IPS DF 6.9 (cell line): ENCODE data around the gene THAP5.
"Not testable (repeated sequence)": the region's sequence is repeated elsewhere in the genome, so short reads cannot be mapped to it uniquely, and the experiment has no call there.

Source experiments
- DNase-seq: peaks from one replicate; pipeline ENCODE4 v3.0.0-alpha.2; 2013; ENCODE audit warnings: low read depth, low spot score
- H3K27ac ChIP-seq: one replicate; pipeline ENCODE4 v1.5.1; 2013; ENCODE audit warnings: low read length, control low read depth
- H3K27me3 ChIP-seq: 2 replicates; pipeline ENCODE4 v1.6.1; 2013; ENCODE audit warnings: mild to moderate bottlenecking, low read length; ENCODE audit not compliant: control insufficient read depth, insufficient read depth
- H3K36me3 ChIP-seq: 2 replicates; pipeline ENCODE4 v1.6.1; 2013; ENCODE audit warnings: low read length; ENCODE audit not compliant: control insufficient read depth, insufficient read depth
- H3K4me1 ChIP-seq: 2 replicates; pipeline ENCODE4 v1.6.1; 2013; ENCODE audit warnings: low read length; ENCODE audit not compliant: control insufficient read depth, insufficient read depth
- H3K4me3 ChIP-seq: 2 replicates; pipeline ENCODE4 v1.5.1; 2013; ENCODE audit warnings: mild to moderate bottlenecking, low read length
- H3K9me3 ChIP-seq: 2 replicates; pipeline ENCODE4 v1.6.1; 2013; ENCODE audit warnings: low read length, inconsistent platforms; ENCODE audit not compliant: control insufficient read depth, insufficient read depth
- WGBS: extraction: QIAGEN DNeasy Blood & Tissue Kit; methylation state at CpG from one replicate; pipeline ENCODE4 v1.1.7; 2013; ENCODE audit warnings: mixed read lengths, missing lambda C conversion rate; ENCODE audit not compliant: insufficient read length, insufficient coverage; 5-methylcytosine and 5-hydroxymethylcytosine counted together

The THAP5 gene

DNA sequence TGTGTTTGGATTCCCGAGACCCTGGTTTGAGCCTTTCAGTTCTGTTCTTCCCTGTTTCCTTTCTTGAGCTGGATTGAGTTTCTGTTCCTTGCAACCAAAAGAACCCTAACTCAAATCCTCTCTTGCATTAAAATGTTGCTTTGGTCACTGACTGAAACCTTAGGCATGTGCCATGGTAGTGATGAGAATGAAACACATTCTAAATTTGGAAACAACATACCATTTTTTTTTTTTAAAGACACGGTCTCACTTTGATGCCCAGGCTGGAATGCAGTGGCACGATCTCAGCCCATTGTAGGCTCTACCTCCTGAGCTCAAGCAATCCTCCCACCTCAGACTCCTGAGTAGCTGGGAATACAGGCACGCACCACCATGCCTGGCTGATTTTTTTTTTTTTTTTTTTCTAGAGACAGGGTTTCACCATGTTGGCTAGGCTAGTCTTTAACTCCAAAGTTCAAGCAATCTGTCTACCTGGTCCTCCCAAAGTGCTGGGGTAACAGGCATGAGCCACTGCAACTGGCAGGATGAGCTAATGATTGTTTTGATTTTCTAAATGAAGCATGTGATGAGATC lies 8.4 kb downstream of the THAP5 start:
- Histone ChIP-seq H3K9me3 (0 out of 2 replicates have a peak, but pooled peaks cover 2% of the 10 kb centered on the region), H3K4me3 (no peak overlapping the region), H3K4me1 (no peaks in the 10 kb centered on the region), H3K27ac (no peak overlapping the region), H3K27me3 (no peaks in the 10 kb centered on the region), H3K36me3 (no peaks in the 10 kb centered on the region)
- no CpG with 5 or more reads among the region's 4 CpGs for WGBS
- no peak for DNase-seq

DNA sequence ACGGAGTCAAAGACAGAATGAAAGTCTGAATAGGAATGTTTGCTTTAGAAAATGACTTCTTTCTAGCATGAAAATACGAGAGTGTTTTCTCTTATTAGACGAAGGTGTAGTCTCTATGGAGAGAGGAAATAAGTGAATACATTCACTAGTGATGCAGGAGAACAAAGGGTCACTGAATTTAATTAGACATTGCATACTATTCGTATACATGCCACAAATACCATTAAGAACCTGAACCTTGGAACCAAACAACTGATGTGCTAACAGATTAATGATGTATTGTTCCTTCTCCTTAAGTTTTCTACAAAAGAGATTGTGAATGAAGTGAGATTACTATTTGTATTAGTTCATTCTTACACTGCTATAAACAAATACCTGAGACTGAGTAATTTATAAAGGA lies 10.3 kb downstream of the THAP5 start:
- Histone ChIP-seq H3K4me3 (no peak overlapping the region), H3K9me3 (0 out of 2 replicates have a peak, but pooled peaks cover 2% of the 10 kb centered on the region), H3K27ac (no peak overlapping the region), H3K36me3 (no peaks in the 10 kb centered on the region), H3K27me3 (no peaks in the 10 kb centered on the region), H3K4me1 (no peaks in the 10 kb centered on the region)
- WGBS, result no CpG with 5 or more reads among the region's 4 CpGs
- no peak for DNase-seq

DNA sequence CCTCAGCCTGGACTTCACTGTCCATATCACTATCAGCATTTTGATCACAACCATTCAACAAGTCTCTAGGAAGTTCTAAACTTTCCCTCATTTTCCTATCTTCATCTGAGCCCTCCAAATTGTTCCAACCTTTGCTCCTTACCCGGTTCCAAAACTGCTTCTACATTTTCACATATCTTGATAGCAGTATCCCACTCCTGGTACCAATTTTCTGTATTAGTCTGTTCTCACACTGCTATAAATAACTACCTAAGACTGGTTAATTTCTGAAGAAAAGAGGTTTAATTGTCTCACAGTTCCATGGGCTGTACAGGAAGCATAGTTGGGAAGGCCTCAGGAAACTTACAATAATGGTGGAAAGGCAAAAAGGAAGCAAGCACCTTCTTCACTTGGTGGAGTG lies 11.9 kb downstream of the THAP5 start:
- no peak for DNase-seq
- Histone ChIP-seq H3K27ac (no peak overlapping the region), H3K4me3 (no peak overlapping the region), H3K9me3 (0 out of 2 replicates have a peak, but pooled peaks cover 2% of the 10 kb centered on the region), H3K27me3 (no peaks in the 10 kb centered on the region), H3K36me3 (no peaks in the 10 kb centered on the region), H3K4me1 (no peaks in the 10 kb centered on the region)
- WGBS, result no CpG with 5 or more reads among the region's 1 CpG

DNA sequence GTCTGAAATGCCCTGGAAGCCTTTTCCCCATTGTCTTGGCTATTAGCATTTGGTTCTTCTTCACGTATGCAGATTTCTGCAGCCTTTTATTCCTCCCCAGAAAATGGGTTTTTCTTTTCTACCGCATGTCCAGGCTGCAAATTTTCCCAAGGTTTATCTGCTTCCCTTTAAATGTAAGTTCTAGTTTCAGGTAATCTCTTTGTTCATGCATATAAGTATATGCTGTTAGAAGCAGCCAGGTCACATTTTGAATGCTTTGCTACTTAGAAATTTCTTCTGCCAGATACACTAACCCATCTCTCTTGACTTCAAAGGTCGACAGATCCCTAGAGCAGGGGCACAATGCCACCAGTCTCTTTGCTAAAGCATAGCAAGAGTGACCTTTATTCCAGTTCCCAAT lies 12.3 kb downstream of the THAP5 start:
- no peaks in the 10 kb centered on the region for H3K4me1 ChIP-seq
- no peak overlapping the region for H3K4me3 ChIP-seq
- no peak overlapping the region for H3K27ac ChIP-seq
- no peak for DNase-seq
- no peaks in the 10 kb centered on the region for H3K27me3 ChIP-seq
- 0 out of 2 replicates have a peak, but pooled peaks cover 2% of the 10 kb centered on the region for H3K9me3 ChIP-seq
- no peaks in the 10 kb centered on the region for H3K36me3 ChIP-seq
- WGBS, result no CpG with 5 or more reads among the region's 3 CpGs

DNA sequence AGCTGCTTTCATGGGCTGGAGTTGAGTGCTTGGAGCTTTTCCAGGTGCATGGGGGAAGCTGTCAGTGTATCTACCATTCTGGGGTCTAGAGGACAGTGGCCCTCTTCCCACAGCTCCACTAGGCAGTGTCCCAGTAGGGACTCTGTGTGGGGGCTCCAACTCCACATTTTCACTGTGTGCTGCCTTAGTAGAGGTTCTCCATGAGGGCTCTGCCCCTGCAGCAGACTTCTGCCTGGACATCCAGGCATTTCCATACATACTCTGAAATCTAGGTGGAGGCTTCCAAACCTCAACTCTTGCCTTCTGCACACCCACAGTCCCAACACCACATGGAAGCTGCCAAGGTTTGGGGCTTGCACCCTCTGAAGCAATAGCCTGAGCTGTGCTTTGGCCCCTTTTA lies 12.8 kb downstream of the THAP5 start:
- H3K36me3 ChIP-seq, H3K4me3 ChIP-seq, H3K4me1 ChIP-seq, H3K27me3 ChIP-seq, H3K9me3 ChIP-seq, DNase-seq, H3K27ac ChIP-seq: not testable (repeated sequence)

DNA sequence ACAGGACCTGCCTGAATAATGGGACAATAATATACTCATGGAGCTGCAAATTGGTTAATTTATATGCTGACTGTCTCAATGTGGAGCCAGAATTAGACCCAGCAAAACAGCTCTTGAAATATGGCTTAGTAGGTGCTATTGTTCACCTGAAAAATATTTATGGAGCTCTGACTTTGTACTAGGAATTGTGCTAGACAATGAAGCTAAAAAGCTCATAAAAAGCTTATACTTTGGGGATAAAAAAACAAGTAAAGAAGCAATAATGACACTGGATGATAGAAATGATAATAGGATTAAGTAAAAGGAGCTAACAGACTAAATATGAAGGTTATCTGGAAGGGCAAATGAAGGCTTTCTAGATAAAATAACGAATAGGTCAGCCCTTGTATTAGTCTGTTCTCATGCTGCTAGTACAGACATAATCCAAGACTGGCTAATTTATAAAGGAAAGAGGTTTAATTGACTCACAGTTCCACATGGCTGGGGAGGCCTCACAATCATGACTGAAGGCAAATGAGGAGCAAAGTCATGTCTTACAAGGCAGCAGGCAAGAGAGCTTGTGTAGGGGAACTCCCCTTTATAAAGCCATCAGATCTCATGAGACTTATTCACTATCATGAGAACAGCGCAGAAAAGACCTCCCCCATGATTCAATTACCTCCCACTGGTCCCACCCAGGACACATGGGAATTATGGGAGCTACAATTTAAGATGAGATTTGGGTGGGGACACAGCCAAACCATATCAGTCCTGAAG lies 21.2 kb downstream of the THAP5 start:
- no CpG with 5 or more reads among the region's 2 CpGs for WGBS
- DNase-seq, H3K36me3 ChIP-seq, H3K27ac ChIP-seq, H3K9me3 ChIP-seq, H3K27me3 ChIP-seq, H3K4me3 ChIP-seq, H3K4me1 ChIP-seq: not testable (repeated sequence)

DNA sequence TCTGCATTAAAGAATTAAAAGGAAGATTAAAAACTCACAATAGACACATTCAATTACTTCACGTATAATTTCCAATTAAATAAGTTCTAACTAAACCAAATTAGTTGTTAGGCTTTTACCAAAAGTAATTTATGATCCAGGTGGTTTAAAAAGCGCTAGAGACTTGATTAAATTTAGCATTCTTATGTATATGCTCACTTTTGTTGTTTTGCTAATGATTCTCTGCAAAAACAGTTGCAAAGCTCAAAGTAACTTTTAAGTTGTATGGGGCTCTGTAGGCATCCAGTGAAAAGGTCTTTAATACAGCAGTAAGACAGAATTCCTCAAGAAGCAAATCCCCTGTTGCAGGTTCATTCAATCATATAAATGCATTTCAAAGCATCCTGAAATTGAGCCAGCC lies 28.0 kb downstream of the THAP5 start:
- Histone ChIP-seq H3K4me3 (no peak overlapping the region), H3K4me1 (no peaks in the 10 kb centered on the region), H3K27me3 (no peaks in the 10 kb centered on the region), H3K27ac (no peak overlapping the region), H3K36me3 (no peaks in the 10 kb centered on the region), H3K9me3 (no peaks in the 10 kb centered on the region)
- no peak for DNase-seq
- no CpG with 5 or more reads among the region's 2 CpGs for WGBS

DNA sequence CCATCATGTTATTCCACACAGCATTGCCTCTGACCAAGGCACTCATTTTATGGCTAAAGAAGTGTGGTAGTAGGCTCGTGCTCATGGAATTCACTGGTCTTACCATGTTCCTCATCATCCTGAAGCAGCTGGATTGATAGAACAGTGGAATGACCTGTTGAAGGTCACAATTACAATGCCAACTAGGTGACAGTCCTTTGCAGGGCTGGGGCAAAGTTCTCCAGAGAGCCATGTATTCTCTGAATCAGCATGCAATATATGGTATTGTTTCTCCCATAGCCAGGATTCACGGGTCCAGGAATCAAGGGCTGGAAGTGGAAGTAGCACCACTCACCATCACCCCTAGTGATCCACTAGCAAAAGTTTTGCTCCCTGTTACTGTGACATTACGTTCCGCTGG lies 30.8 kb downstream of the THAP5 start:
- H3K27me3 ChIP-seq, H3K36me3 ChIP-seq, H3K9me3 ChIP-seq, H3K4me3 ChIP-seq, H3K4me1 ChIP-seq, H3K27ac ChIP-seq, DNase-seq: not testable (repeated sequence)
- no CpG with 5 or more reads among the region's 4 CpGs for WGBS

DNA sequence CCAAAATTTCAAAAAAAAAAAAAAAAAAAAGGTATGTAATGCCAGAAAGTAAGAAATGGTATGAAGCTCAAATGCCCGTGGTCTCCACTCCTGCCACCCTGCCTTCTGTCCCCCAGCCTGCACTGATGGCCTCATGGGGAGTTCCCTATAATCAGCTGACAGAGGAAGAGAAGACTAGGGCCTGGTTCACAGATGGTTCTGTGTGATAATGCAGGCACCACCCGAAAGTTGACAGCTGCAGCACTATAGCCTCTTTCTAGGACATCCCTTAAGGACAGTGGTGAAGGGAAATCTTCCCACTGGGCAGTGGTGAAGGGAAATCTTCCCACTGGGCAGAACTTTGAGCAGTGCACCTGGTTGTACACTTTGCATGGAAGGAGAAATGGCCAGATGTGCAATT lies 31.3 kb downstream of the THAP5 start:
- no CpG with 5 or more reads among the region's 2 CpGs for WGBS
- not testable (repeated sequence) for H3K27me3 ChIP-seq, H3K4me1 ChIP-seq, H3K4me3 ChIP-seq, H3K36me3 ChIP-seq, DNase-seq, H3K9me3 ChIP-seq, H3K27ac ChIP-seq

DNA sequence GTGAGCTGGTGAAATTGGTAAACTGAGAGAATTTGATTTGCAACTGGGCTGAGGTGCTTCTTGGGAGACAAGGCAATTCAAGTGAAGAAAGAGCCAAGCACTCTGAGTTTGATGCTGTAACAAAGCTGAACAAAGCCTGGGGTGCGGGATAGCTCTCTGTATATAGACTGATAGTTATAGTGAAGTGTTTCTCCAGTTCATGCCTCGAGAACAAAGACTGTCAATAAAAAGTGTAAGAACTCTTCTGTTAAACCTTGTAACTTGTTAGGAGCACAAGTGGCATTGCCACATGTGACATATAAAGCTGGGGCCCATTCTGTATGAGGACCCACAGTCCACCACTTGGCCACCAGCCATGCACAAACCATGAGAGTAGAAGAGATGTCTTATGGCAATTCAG lies 32.3 kb downstream of the THAP5 start:
- no peak for DNase-seq
- no peaks in the 10 kb centered on the region for H3K36me3 ChIP-seq
- H3K27me3 ChIP-seq, result no peaks in the 10 kb centered on the region
- H3K4me3 ChIP-seq, result no peak overlapping the region
- no peak overlapping the region for H3K27ac ChIP-seq
- no peaks in the 10 kb centered on the region for H3K4me1 ChIP-seq
- H3K9me3 ChIP-seq, result no peaks in the 10 kb centered on the region
- WGBS, result no CpG with 5 or more reads among the region's 2 CpGs

DNA sequence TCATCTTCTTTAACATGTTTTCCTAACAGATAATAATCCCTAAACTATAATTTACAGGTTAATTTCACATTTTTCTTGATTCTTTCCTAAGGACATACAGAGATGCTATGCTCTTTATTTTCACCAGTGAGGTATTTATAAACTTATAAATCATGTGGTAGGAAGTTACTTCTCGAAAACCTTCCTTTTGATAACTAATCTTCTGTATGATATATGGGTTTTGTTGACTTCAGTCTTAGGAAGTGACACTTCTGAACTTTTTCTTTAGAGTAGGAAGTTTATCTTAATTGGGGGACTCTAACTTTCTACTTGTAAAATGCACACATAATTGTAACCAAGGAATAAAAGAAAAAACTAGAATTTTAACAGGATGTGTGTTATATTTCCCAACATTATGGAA lies 33.8 kb downstream of the THAP5 start:
- no CpG with 5 or more reads among the region's 1 CpG for WGBS

More for the DNA sequence above, 33.8 kb downstream of the THAP5 start:
- Histone ChIP-seq H3K27ac (no peak overlapping the region), H3K36me3 (no peaks in the 10 kb centered on the region), H3K4me3 (no peak overlapping the region), H3K9me3 (no peaks in the 10 kb centered on the region), H3K4me1 (no peaks in the 10 kb centered on the region), H3K27me3 (no peaks in the 10 kb centered on the region)
- no peak for DNase-seq
